ENCODE results near the gene RASAL2.
"Not testable (repeated sequence)": the region's sequence is repeated elsewhere in the genome, so short reads cannot be mapped to it uniquely, and the experiment has no call there.

DNA sequence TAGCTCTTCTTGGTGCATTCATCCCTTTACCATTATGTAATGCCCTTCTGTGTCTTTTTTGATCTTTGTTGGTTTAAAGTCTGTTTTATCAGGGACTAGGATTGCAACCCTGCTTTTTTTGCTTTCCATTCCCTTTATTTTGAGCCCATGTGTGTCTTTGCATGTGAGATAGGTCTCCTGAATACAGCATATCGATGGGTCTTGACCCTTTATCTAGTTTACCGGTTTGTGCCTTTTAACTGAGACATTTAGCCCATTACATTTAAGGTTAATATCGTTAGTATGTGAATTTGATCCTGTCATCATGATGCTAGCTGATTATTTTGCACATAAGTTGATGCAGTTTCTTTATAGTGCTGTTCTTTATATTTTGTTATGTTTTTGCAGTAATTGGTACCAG is 154.4 kb downstream of the RASAL2 start:
- TF ChIP-seq CTCF, POLR2A (IDR thresholded peaks at IDR 0.05): not testable (repeated sequence)
